ENCODE results near the gene UBIAD1. TPM values are rescaled to one million over a fixed set of nuclear protein-coding genes. Genes with fewer than 3 reads are reported as not detected.
A peak's percentile ranks its signal among the peaks of the same experiment; 100 is the strongest.

Gene UBIAD1
- total and polyA plus RNA-seq, 2 donors: 6.8 to 14.4 TPM

GRCh38 chr1:11308699-11309224 is 35.8 kb downstream of the UBIAD1 start:
- no peak overlapping the region for H3K27ac ChIP-seq (ENCODE audit: low read depth)
- no peaks in the 10 kb centered on the region for H3K4me1 ChIP-seq (ENCODE audit: insufficient read depth)
- no peak overlapping the region for H3K4me3 ChIP-seq (ENCODE audit: low read depth, low read length)
- no peak for DNase-seq (ENCODE audit: extremely low spot score)
- H3K36me3 ChIP-seq (ENCODE audit: insufficient read depth): no peaks in the 10 kb centered on the region
- 86% methylated on average over 6 of the region's 6 CpGs for WGBS

- Histone ChIP-seq H3K4me1 (ENCODE audit: insufficient read depth) (no peaks in the 10 kb centered on the region), H3K36me3 (ENCODE audit: insufficient read depth) (no peaks in the 10 kb centered on the region), H3K4me3 (ENCODE audit: low read depth, low read length) (no peak overlapping the region), H3K27ac (ENCODE audit: low read depth) (no peak overlapping the region)
- WGBS: 89% methylated on average over 7 of the region's 7 CpGs
- no peak for DNase-seq (ENCODE audit: extremely low spot score)
Observed at GRCh38 chr1:11309385-11309784, 36.4 kb downstream of the UBIAD1 start.

DNA sequence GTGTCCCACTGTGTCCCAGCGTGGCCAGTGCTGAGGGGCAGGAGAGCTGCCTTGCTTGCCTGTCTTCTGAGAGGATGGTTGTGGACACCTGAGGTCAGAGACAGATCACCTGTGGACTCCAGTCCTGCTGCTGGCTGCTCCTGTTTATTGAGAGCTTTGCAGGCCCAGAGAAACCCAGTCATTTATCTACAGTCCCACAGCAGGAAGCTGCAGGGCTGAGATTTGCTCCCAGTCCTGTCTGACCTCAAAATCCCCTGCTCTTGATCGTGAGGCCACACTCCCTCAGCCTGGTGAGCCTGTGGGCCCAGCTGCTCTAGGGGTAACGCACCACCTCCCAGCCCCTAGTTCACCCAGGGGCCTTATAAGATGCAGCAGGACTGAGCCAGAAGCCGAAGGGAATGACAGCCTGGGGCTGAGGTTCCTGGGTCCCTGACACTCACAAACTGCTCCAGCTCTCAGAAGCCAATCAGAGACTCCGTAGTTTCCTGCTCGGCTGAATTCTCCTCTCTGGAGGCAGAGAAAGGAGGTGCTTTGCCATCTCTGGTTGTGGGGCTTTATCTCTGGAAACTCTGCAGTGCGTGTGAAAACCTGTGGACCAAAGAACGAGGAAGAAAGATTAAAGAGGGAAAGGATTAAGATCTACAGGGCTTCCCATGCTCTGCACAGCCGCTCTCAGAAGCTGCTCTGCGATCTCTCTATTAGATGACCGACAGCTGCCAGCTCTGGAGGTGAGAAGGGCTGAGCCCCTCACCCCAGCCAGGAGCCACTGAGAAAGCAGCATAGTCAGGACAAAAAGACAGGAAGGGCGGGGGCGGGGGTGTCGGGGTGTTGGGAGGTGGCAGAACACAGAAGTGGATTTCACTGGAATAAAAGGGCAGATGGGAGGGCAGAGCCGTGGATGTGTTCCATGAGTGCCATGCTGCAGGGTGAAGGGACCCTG is 39.1 kb downstream of the UBIAD1 start:
- H3K36me3 ChIP-seq (ENCODE audit: insufficient read depth): no peaks in the 10 kb centered on the region
- no peaks in the 10 kb centered on the region for H3K4me1 ChIP-seq (ENCODE audit: insufficient read depth)
- no peak overlapping the region for H3K4me3 ChIP-seq (ENCODE audit: low read depth, low read length)
- 48% methylated on average over 15 of the region's 15 CpGs for WGBS
- no peak overlapping the region for H3K27ac ChIP-seq (ENCODE audit: low read depth)
- no peak for DNase-seq (ENCODE audit: extremely low spot score)

DNA sequence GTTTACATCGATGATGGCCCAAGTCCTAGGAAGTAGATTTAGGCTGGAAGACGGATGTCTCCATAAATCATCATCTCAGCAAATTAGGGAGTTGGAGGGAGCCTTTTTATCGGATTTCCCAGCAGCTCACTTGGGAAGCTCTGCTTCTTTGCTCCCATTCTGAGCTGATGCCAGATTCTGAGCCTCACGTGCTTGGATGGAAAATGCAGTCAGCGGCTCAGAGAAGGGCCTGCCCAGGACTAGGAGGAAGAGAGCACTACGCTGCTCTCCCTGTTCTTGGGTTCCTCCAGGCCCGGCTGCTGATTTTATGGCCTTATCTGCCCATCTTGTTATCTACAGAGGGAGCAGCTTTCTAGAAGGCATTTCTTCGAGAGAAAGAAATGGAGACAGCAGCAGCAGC is 42.0 kb downstream of the UBIAD1 start:
- no peak overlapping the region for H3K27ac ChIP-seq (ENCODE audit: low read depth)
- peak; percentile 43 for DNase-seq (ENCODE audit: extremely low spot score)
- H3K4me3 ChIP-seq (ENCODE audit: low read depth, low read length): no peak overlapping the region
- H3K4me1 ChIP-seq (ENCODE audit: insufficient read depth): no peaks in the 10 kb centered on the region
- no peaks in the 10 kb centered on the region for H3K36me3 ChIP-seq (ENCODE audit: insufficient read depth)
- 15% methylated on average over 8 of the region's 8 CpGs for WGBS

DNA sequence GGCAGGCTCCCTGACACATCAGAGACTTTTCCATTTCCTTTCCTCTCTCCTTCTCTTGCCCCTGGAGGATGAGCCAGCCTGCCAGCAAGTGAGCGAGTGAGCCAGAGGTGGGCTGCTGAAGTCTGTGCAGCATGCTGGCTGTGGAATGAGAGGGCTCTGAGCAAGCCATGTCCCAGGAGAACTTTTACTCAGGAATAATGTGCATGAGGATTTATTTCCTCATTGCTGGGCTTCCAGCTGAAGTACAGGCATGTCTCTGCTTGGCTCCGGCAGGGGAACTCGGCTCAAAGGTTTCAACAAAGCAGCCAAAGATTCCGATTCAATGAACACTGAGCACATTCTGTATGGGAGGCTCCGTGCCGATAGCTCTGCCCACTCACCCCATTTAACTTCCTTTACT is 43.7 kb downstream of the UBIAD1 start:
- WGBS: 60% methylated on average over 6 of the region's 6 CpGs
- Histone ChIP-seq H3K4me3 (ENCODE audit: low read depth, low read length) (no peak overlapping the region), H3K27ac (ENCODE audit: low read depth) (no peak overlapping the region), H3K4me1 (ENCODE audit: insufficient read depth) (no peaks in the 10 kb centered on the region), H3K36me3 (ENCODE audit: insufficient read depth) (no peaks in the 10 kb centered on the region)
- DNase-seq (ENCODE audit: extremely low spot score): no peak

DNA sequence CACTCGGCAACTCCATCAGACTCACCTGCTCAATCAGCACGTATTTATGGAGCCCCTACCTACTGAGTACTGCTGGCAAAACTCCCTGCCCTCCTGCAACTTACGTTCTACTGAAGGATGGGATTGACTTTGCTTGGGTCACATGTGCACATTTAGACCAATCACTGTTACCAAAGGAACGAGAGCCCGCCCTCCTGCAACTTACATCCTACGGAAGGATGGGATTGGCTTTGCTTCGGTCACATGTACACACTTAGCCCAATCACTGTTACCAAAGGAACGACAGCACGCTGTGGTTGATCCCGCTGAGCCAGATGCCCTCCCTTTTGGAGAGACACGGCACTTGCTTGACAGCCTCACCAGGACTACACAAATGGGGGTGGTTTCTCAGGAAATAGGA is 46.0 kb downstream of the UBIAD1 start:
- Histone ChIP-seq H3K36me3 (ENCODE audit: insufficient read depth) (no peaks in the 10 kb centered on the region), H3K4me1 (ENCODE audit: insufficient read depth) (no peaks in the 10 kb centered on the region), H3K4me3 (ENCODE audit: low read depth, low read length) (no peak overlapping the region), H3K27ac (ENCODE audit: low read depth) (no peak overlapping the region)
- no peak for DNase-seq (ENCODE audit: extremely low spot score)
- 86% methylated on average over 11 of the region's 11 CpGs for WGBS

- Histone ChIP-seq H3K36me3 (ENCODE audit: insufficient read depth) (no peaks in the 10 kb centered on the region), H3K4me1 (ENCODE audit: insufficient read depth) (no peaks in the 10 kb centered on the region), H3K27ac (ENCODE audit: low read depth) (no peak overlapping the region), H3K4me3 (ENCODE audit: low read depth, low read length) (no peak overlapping the region)
- no peak for DNase-seq (ENCODE audit: extremely low spot score)
- 25% methylated on average over 15 of the region's 15 CpGs for WGBS
Observed at GRCh38 chr1:11320153-11320936, 47.3 kb downstream of the UBIAD1 start.

DNA sequence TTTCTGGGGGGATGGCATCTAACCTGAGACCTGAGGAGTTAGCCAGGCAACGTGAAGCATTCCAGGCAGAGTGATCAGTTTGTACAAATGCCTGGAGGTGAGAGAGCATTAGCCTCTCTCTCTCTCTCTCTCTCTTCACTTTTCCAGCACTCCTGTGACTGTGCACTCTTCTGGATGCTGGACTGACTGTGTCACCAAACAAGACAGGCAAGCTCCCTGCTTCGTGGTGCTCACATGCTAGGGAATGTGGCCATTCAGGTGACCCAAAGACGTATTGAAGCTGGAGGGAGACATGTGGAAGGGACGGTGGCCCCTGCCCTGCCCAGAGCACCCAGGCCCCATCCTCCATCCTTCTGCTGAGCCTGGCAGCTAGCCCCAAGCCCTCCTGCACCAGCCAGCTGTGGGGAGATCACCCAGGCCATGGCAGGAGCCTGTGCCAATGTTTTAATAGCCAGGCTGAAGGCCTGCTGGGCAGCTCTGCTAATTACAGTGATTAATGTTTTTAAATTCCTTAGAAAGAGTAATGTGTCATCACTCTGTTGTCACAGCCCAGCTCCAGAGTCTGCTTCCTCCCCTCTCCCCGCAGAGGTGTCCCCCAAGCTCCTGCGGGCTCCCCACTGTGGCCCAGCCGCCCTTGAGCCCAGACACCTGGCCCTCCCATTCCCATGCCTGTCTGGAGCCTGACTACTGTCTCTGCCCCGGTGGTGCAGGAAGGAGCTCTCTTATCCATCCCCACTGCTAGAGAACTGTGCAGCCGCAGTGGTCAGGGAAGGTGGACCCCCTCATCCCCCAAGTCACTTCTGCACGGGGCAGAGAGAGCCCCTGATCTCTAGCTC is 48.9 kb downstream of the UBIAD1 start:
- Histone ChIP-seq H3K4me3 (ENCODE audit: low read depth, low read length) (no peak overlapping the region), H3K4me1 (ENCODE audit: insufficient read depth) (no peaks in the 10 kb centered on the region), H3K27ac (ENCODE audit: low read depth) (no peak overlapping the region), H3K36me3 (ENCODE audit: insufficient read depth) (no peaks in the 10 kb centered on the region)
- no peak for DNase-seq (ENCODE audit: extremely low spot score)
- 60% methylated on average over 10 of the region's 10 CpGs for WGBS

- Histone ChIP-seq H3K36me3 (ENCODE audit: insufficient read depth) (no peaks in the 10 kb centered on the region), H3K27ac (ENCODE audit: low read depth) (no peak overlapping the region)
- 38% methylated on average over 17 of the region's 17 CpGs for WGBS
Observed at GRCh38 chr1:11324567-11325165, 51.7 kb downstream of the UBIAD1 start.

DNA sequence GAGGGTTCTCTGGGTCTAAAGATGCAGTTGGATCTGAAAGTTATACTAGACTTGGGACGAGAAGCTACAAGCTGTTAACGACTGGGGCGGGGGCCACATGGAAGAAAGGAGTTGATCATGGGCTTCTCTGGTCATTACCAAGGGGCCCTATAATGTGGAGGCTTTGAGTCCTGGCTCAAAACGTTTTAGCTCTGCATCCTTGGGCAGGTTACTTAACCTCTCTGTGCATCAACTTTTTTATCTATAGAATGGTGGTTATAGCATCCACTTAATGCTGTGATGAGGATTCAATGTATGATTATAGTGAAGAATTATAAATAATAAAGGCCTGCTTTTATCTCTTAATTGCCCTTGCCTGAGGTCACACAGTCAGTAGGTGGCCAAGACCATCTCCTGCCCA is 53.1 kb downstream of the UBIAD1 start:
- WGBS: 82% methylated on average over 4 of the region's 4 CpGs
- no peaks in the 10 kb centered on the region for H3K36me3 ChIP-seq (ENCODE audit: insufficient read depth)
- H3K4me1 ChIP-seq (ENCODE audit: insufficient read depth): no peaks in the 10 kb centered on the region
- DNase-seq (ENCODE audit: extremely low spot score): no peak
- no peak overlapping the region for H3K27ac ChIP-seq (ENCODE audit: low read depth)
- H3K4me3 ChIP-seq (ENCODE audit: low read depth, low read length): no peak overlapping the region

More at GRCh38 chr1:11324567-11325165, 51.7 kb downstream of the UBIAD1 start:
- no peak for DNase-seq (ENCODE audit: extremely low spot score)
- no peak overlapping the region for H3K4me3 ChIP-seq (ENCODE audit: low read depth, low read length)
- H3K4me1 ChIP-seq (ENCODE audit: insufficient read depth): no peaks in the 10 kb centered on the region

DNA sequence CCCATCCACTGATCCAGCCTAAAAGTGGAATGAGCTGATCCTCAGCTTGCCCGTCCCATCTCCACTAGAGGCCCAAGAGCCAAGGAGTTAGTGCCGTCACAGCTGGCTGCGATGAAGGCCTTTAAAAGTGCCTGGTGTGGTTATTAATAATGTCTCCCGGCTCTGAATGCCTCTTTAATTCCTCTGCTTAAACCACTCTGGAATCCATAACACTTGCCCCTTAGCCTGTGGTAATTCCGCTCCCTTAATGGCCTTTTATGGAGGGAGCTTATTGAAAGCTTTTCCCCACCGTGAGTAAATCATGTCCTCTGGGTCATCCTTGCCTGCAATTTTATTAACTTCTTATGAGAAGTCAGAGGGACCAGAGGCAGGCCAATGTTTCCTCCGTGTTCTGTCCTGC is 55.4 kb downstream of the UBIAD1 start:
- H3K36me3 ChIP-seq (ENCODE audit: insufficient read depth): no peaks in the 10 kb centered on the region
- WGBS: 39% methylated on average over 7 of the region's 7 CpGs
- no peak overlapping the region for H3K4me3 ChIP-seq (ENCODE audit: low read depth, low read length)
- no peaks in the 10 kb centered on the region for H3K4me1 ChIP-seq (ENCODE audit: insufficient read depth)
- DNase-seq (ENCODE audit: extremely low spot score): no peak
- H3K27ac ChIP-seq (ENCODE audit: low read depth): no peak overlapping the region

DNA sequence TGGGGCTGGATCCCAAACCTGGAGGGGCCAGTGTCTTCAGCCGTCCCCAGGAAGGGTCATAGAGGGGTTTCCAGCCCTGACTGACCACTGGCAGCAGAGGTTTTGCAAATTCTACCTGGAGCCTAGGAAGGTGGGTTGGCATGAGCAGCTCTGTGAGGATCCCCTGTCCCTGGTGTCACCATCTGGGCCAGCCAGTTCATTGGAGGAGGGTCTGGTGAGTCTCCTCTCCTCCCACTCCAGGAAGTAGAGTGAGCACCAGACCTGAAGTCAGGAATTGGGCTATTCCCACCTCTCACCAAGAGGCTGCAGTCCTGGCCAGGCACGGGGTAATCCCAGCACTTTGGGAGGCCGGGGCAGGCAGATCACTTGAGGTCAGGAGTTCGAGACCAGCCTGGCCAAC is 57.4 kb downstream of the UBIAD1 start:
- 76% methylated on average over 4 of the region's 4 CpGs for WGBS
- no peaks in the 10 kb centered on the region for H3K36me3 ChIP-seq (ENCODE audit: insufficient read depth)

More for the DNA sequence above, 57.4 kb downstream of the UBIAD1 start:
- H3K27ac ChIP-seq (ENCODE audit: low read depth): no peak overlapping the region
- no peak for DNase-seq (ENCODE audit: extremely low spot score)
- H3K4me1 ChIP-seq (ENCODE audit: insufficient read depth): no peaks in the 10 kb centered on the region
- H3K4me3 ChIP-seq (ENCODE audit: low read depth, low read length): no peak overlapping the region

Data from urinary bladder (tissue), 4 donors.